GM21360 (cell line): ENCODE data around the gene PDZD2.
"Not testable (repeated sequence)": the region's sequence is repeated elsewhere in the genome, so short reads cannot be mapped to it uniquely, and the experiment has no call there.

Source experiments
- ATAC-seq: cut with Tn5 transposase; IDR thresholded peaks from one replicate; pipeline ENCODE4 v1.9.1; 2021; ENCODE audit warnings: mild to moderate bottlenecking, moderate library complexity; ENCODE audit not compliant: unreplicated experiment

PDZD2 gene

DNA sequence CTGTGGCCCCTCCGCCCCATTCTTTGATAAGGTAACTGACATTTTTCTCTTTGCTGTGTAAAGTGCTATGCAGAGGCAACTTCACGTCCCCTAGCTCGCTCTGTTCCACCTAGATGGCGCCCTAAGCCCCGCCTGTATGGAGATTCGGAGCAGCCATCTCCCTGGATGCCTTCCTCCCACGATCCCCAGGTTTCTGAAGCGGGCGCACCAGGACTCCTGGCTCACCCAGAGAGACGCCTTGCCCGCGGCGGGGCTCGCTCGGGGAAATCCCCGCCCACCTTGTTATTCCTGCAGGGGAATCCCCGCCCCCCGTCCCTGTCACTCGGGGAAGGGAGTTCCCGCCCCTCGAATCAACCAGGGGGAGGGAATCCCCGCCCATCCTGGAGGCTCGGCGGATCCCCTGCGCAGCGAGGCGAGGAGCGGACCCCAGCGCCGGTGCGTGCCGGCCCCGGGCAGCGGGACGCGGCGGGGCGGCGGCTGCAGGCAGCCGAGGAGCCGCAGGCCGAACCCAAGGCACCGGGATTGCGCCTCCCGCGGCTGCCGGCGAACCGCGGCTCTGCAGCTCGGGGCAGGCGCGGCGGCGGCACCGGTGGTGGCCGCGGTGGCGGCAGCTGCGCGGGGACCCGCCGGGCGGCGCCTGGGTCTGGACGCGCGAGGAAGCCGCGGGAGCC, at the start of gene PDZD2:
PDZD2 (plus strand) TSS at position 384 of the 671 bp plus-strand sequence.
- peak; percentile 74 for ATAC-seq

- ATAC-seq: no peak
Measured at GRCh38 chr5:31593665-31594064, 45.3 kb upstream of the PDZD2 start.

- no peak for ATAC-seq
Measured at GRCh38 chr5:31596354-31596753, 42.6 kb upstream of the PDZD2 start.

DNA sequence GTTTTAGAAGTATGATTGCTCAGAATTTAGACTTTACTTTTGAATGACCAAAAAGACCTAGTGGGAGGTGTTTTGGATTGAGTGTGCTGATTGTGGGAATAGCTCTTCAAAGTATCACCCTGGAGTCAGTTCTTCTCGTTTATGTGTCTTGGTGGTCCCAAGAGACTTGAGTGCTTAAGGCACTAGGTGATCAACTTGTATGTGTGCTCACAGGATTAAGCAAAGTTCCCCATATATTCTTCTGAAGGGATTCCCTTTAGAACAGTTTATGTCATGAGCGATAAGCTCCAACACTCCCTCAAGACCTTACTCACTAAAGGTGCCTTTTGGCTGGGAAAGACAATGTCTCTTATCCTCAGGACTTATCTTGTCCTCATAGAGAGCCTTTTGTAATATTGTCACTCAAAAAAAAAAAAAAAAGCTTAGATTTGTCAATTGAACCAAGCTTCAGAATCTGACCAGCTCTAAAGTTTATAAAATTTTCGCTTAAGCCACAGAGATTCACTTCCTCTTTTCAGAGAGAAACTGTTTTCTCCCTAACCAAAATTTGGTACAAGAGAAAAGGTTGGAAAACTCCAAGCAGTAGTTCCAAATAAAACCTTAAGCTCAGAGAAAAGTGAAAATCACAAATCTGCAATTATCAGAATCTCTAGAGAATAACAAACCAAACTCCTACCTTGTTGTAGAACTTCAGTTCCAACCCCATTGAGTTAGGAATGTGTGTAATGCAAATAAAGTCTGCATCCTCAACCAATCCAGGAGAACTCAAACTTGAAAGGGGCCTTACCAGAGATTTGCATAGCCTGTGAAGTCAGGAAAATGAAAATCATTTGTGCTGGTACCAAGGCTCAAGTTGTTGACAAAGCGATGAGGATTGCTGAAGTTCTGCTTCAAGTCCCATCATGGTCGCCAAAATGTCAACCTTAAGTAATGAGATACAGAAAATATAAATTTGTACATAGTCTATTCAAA, 40.0 kb upstream of the PDZD2 start:
- ATAC-seq: no peak

DNA sequence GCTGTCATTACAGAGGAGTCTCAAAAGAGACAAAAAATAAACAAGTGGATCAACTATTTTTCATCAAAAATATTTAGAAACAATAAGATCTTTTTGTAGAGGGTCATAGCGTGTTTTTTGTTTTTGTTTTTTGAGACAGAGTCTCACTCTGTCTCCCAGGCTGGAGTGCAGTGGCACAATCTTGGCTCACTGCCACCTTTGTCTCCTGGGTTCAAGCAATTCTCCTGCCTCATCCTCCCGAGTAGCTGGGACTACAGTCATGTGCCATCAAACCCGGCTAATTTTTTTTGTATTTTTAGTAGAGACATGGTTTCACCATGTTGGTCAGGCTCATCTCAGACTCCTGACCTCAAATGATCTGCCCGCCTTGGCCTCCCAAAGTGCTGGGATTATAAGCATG, 36.6 kb upstream of the PDZD2 start:
- ATAC-seq: not testable (repeated sequence)

DNA sequence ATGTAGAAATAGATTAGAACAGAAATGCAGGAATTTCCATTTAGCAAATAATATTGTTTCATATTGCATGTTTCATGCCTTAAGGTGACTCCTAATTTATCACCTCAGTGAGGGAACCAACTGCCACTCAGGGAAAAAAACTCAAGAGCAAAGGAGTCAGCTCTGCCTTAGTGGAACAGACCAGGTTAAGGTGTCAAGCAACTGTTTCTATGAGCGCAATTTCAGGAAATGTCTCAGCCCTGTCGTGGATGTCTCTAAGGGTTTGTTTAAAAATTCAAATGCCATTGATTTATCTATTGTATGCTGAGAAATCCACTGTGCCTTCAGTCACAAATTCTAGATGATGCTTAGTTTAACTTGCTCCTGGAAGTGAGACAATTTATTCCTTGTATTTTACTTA, 34.7 kb upstream of the PDZD2 start:
- no peak for ATAC-seq

- ATAC-seq: no peak
Measured at GRCh38 chr5:31604644-31605043, 34.3 kb upstream of the PDZD2 start.

- ATAC-seq: no peak
Measured at GRCh38 chr5:31605920-31606319, 33.0 kb upstream of the PDZD2 start.

- no peak for ATAC-seq
Measured at GRCh38 chr5:31607546-31607945, 31.4 kb upstream of the PDZD2 start.

DNA sequence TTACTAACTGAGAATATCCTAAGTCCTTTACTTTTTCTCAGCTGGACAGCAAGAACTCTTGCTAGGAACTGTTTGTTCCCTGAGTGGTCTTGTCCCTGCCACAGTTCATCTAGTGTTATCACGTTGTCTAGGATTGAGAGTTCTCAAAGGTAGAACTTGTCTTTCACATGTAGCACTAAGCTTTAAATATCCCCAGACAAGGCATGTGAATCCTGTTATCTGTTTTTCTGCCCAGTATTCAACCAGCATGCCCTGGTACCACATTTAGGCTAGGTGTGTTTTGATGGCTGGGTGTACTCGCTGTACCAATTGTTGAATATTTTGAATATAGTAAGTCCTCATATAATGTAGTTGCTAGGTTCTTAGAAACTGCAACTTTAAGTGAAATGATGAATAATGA, 27.9 kb upstream of the PDZD2 start:
- ATAC-seq: no peak

DNA sequence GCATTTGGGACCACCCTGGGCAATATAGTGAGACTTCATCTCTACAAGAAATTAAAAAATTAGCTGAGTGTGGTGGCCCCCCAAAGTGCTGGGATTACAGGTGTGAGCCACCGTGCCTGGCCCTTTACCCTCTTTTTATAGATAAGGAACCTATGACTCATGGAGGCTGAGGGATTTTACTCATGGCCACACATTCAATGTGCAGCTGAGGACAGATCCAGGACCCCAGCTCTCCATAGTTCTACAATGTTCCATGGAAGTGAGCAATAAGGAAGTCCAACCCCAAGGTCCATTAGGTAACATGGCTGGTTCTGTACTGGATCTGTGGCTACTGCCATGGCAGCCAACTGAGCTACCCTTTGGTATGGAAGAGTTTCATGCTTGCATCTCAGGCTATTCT, 25.3 kb upstream of the PDZD2 start:
- ATAC-seq: no peak

DNA sequence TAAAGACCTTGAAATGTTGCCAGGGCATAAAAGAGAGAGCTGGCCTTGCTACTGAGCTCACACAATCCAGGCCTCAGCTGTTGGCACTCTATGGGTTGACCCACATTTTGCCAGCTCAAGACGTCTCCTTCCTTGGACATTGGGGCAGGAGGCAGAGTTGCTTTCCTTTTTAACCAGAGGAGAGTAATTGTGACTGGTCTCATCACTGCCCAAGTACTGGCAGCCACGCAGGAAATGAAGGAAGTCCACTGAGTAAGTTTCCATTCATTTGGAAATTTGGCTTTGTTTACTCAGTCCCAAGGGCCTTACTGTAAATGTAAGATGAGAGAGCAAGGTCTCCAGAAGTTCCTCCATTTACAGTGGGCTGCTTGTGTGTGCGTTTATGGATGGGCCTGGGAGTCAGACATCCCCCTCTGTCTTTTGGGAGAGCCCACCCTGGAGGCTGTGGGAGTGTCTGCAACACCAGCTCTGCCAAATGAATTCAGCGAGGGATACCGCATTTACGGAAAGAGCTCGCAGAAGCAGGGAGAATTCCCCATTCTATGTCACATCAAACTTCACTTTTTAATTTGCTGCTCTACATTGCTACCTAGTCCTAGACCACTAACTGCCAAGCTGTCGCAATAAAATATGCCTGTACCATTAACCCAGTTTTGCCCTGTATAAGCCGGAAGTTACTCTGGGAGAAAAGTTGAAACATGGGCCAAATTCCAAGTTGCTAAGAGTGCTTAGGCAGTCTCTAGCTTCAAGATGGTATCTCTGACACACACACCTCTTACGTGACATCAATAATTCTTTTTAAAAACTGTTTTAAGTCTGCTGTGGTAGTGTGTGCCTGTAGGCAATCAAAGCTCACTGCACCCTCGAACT, 24.5 kb upstream of the PDZD2 start:
- ATAC-seq: no peak

DNA sequence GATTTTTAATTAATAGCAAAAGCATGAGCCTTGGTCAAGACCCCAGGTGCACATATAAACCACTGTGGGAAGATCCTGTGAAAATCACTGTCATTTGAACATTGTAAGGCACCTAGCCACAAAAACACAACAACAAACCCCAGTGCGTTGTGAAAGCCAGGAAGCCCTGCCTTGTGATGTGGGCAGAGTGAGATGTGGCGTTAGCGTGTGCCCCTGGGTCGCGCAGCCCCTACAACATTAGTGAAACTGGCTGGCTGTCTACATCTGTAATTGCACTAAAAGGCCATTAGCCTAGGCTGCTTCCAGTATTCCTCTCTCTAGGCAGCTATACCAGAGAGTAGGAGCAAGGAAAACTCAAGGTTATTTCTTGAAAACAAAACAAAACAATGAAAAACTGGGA, 21.1 kb upstream of the PDZD2 start:
- no peak for ATAC-seq

DNA sequence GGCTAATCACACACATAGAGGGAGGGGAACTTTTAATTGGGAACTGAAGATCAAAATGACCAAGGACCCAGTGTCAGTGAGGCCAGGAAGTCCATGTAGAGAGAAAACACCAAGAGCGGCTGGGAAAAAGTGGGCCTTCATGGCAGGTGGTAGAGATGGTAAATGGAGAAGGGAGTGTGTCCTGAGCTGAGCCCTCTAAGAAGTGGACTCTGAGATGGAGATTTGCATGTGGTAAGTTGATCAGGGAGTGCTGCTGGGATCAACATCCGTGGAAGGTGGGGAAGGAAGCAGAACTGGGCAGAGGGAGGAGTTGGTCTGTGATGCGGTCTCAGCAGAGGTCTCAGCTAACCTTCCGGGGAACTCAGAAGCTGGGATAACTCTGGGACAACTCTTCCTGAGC, 18.9 kb upstream of the PDZD2 start:
- ATAC-seq: no peak

DNA sequence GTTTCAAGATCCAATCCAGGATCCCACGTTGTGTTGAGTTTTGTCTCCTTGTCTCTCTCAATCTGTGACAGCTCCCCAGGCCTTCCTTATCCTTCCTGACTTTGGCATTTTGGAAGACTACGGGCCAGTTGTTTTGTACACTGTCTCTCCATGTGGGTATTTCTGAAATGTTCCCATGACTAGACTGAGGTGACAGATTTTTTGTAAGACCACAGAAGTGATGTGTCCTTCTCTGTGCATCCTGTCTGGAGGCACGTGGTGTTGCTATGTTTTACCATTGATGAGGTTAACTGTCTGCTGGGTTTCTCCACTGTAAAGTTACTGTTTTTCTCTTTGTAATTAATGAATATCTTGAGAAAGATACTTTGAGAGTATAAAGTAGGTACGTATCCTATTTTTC, 15.7 kb upstream of the PDZD2 start:
- no peak for ATAC-seq

- no peak for ATAC-seq
Measured at GRCh38 chr5:31625394-31625793, 13.5 kb upstream of the PDZD2 start.

DNA sequence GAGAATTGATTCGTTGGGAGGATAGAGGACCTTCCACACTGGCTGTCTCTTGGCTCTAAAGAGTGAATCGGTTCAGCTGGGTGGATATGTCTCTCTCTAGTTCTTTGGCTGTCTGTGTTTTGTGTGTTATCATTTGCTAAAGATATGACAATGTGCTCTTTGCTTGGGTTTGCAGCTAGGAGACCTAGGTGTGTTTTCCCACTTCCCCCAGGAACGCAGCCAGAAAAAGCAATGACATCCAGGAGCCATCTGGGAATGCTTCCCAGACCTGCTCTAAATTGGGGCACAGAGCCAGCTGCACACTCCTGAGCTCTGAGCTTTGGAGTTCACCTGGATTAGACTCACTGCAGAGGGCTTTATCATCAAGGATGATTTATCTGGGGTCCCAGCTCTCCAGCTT, 12.8 kb upstream of the PDZD2 start:
- ATAC-seq: no peak

DNA sequence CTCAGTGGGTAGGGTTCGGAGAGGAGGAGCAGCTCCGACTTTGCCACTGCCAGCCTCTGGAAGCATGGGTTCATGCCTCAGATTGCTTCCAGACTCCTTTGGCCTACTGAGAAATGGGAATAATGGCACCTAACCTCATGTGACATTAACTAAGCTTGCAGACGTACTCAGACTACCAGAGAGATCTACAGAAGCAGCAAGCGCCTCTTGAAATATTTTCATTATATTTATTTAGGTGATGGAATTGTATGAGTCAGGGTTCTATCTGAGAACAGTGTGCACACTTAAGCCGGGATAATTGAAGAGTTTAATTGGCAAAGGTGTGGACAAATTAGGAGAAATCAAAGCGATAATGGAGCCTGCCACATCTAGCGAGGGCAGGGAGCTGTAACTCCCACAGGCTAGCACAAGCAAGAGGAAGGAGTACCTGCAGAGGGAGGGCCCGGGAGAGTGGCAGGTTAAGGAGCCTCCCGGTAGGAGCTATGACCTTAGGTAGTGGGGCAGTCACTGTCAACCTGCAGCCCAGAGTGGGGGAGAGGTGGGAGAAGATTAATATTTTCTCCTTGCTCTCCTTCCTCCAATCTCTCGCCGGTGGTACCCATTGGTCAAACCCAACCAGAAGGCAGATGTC, 12.2 kb upstream of the PDZD2 start:
- no peak for ATAC-seq

GRCh38 chr5:31630931-31631330, 8.0 kb upstream of the PDZD2 start:
- no peak for ATAC-seq

DNA sequence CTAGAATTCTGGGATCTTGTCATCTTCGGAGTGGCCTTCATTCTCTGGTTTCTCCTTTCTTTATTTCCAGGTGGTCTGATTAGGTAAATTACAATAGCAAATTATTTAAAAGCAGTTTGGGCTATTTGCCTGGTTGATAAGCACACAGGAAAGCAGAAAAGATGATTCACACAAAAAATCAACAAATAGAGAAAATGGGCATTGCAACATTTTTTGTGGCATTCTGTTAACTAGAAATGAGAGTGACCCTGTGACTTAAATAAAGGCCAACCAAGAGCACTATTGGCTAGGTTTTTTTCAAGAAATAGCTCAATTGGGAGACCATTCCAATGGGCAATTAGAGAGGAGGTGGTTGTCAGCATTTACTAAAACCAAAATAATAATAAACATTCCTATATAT, 6.5 kb upstream of the PDZD2 start:
- no peak for ATAC-seq

DNA sequence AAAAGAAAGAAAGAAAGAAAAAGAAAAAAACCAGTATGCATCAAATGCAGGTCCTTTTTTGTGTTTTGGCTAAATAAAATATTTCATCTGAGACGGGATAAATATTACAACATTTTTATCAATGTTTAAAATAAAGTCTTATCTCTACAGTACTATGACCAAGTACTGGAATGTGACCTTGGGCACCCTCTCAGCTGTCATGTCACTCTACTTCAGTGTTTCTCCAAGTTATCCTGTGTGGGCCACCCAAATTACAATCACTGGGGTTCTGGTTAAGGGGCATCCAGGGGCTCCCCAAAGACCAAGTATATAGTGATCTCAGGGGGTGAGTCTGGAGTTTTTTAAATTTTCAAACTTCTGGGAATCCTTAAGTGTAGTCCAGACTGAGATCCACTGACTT, 3.5 kb upstream of the PDZD2 start:
- no peak for ATAC-seq
